ENCODE data around the gene C6orf52. TPM values are rescaled to one million over a fixed set of nuclear protein-coding genes. Genes with fewer than 3 reads are reported as not detected.

Gene C6orf52
- total and polyA plus RNA-seq, 2 of the 13 experiments (the other 11 are each of a cell fraction or from before 2014, with no cell fraction given), result 0.50 to 0.53 TPM

DNA sequence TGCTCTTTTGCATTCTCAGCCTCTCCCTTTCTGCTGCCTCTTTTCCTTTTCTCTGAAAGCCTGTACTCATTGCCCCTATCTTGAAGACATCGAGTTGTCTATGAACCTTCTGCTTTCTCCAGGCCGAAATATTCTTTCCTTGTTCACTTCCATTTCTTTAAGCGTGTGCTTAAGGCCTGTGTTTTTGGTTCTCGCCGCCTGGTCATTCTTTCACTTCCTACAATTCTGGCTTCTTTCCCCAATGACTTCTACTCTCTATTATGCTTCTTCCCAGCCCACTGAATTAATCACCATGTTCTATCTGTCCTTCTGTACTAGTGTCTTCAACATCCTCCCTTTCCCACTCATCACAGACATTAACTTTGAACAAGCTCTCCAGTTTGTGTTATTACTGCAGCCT lies 69.6 kb downstream of the C6orf52 start:
- Histone ChIP-seq H3K79me2 (ENCODE audit: insufficient read depth, low read length) (no peaks in the 10 kb centered on the region), H3K27ac (ENCODE audit: extremely low read length, insufficient read depth, low read length) (no peak overlapping the region), H4K20me1 (ENCODE audit: insufficient read depth, low read length) (no peaks in the 10 kb centered on the region; the same call in 1 of the 2 replicates), H2AFZ (ENCODE audit: low read length) (no peak overlapping the region), H3K4me1 (ENCODE audit: insufficient read depth, low read length) (no peaks in the 10 kb centered on the region), H3K4me2 (ENCODE audit: low read depth, low read length) (no peak overlapping the region), H3K9ac (ENCODE audit: insufficient read depth, low read depth, low read length) (no peak overlapping the region), H3K36me3 (replicated peaks in 1 of 2; ENCODE audit: control insufficient read depth in 1 of 2, insufficient read depth in 2 of 2, low read length in 2 of 2) (peaks cover 8 to 36% of the 10 kb centered on the region in 2 experiments; a peak in 4 of 5 replicates), H3K27me3 (ENCODE audit: control insufficient read depth in 1 of 2, insufficient read depth in 2 of 2, low read length in 2 of 2) (no peaks in the 10 kb centered on the region), H3K4me3 (replicated peaks in 1 of 3; ENCODE audit: insufficient read depth in 1 of 3, low read depth in 2 of 3, low read length in 3 of 3) (no peak overlapping the region), H3K9me3 (ENCODE audit: low read length) (no peaks in the 10 kb centered on the region)
- intact Hi-C loops (cut with micrococcal nuclease; ENCODE audit: unreplicated experiment), result no loop called here
- POLR2A ChIA-PET, result no interaction called here
- no peak for FAIRE-seq
- DNase-seq (ENCODE audit: low spot score), result no peak
- in situ Hi-C loops (cut with HindIII; ENCODE audit: extremely low pct_ligation_motif_present, low pct_unique_long_range_greater_than_20kb), result no loop called here
- no TSS peak for BruUV-seq (replicated peaks)
- no peak for ATAC-seq
- TF ChIP-seq SIX1 (CRISPR knock-in tag; IDR thresholded peaks at IDR 0.05; ENCODE audit: borderline replicate concordance) (no peak), ZNF343 (CRISPR knock-in tag; IDR thresholded peaks at IDR 0.05) (no peak), HNRNPK (IDR thresholded peaks at IDR 0.05; ENCODE audit: low read depth, low read length, poor library complexity, severe bottlenecking) (no peak), NR3C1 (CRISPR knock-in tag; IDR thresholded peaks at IDR 0.05) (no peak), ZNF446 (CRISPR knock-in tag; IDR thresholded peaks at IDR 0.05) (no peak), TOE1 (CRISPR knock-in tag; IDR thresholded peaks at IDR 0.05) (no peak), SALL2 (CRISPR knock-in tag; IDR thresholded peaks at IDR 0.05) (no peak), TBX2 (CRISPR knock-in tag; IDR thresholded peaks at IDR 0.05; ENCODE audit: borderline replicate concordance) (no peak)
- CTCF ChIA-PET (ENCODE audit: low intra/inter-chr PET ratio, low total read pairs), result no interaction called here
- 93% methylated on average over 5 of the region's 5 CpGs for WGBS (ENCODE audit: low lambda C conversion rate)

DNA sequence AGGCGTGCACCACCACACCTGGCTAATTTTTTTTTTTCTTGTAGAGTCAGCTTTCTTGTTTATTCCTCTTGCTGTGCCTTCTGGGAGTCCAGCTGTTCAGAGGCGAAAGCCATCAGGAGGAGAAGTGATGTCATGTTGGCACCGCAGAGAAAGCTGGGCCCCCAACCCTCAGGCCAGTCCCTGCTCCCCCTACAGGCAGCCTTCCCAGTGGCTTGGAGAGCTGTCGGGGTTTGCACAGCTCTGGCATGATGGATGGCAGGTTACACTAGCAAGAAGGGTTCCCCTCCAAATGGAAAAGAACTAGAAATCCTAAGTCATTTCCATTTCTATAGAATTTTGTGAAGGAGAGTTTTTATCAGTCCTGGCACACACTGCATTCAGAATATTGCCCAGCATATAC lies 72.6 kb downstream of the C6orf52 start:
- DNase-seq (ENCODE audit: low spot score) (no peak), FAIRE-seq (no peak), ATAC-seq (peak; percentile 62; the same call in 2 of the 3 replicates)
- TF ChIP-seq, protein P1, sequence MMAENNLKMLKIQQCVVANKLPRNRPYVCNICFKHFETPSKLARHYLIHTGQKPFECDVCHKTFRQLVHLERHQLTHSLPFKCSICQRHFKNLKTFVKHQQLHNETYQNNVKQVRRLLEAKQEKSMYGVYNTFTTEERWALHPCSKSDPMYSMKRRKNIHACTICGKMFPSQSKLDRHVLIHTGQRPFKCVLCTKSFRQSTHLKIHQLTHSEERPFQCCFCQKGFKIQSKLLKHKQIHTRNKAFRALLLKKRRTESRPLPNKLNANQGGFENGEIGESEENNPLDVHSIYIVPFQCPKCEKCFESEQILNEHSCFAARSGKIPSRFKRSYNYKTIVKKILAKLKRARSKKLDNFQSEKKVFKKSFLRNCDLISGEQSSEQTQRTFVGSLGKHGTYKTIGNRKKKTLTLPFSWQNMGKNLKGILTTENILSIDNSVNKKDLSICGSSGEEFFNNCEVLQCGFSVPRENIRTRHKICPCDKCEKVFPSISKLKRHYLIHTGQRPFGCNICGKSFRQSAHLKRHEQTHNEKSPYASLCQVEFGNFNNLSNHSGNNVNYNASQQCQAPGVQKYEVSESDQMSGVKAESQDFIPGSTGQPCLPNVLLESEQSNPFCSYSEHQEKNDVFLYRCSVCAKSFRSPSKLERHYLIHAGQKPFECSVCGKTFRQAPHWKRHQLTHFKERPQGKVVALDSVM (CRISPR knock-in tag; IDR thresholded peaks at IDR 0.05), result 0 out of 2 replicates have a peak, but pooled peaks have one; percentile 33
- peak; percentile 9; the same call in 1 of the 2 replicates for TF ChIP-seq STAG1 (CRISPR knock-in tag; IDR thresholded peaks at IDR 0.05)
- TF ChIP-seq PAWR (CRISPR knock-in tag; IDR thresholded peaks at IDR 0.05; ENCODE audit: borderline replicate concordance), result no peak
- TF ChIP-seq ZNF253 (CRISPR knock-in tag; IDR thresholded peaks at IDR 0.05; ENCODE audit: borderline replicate concordance), result no peak
- no peak for TF ChIP-seq NR2C2 (CRISPR knock-in tag; IDR thresholded peaks at IDR 0.05; ENCODE audit: borderline replicate concordance)
- no peak for TF ChIP-seq CEBPG (CRISPR knock-in tag; IDR thresholded peaks at IDR 0.05)
- no peak for TF ChIP-seq NFE2L1 (CRISPR knock-in tag; IDR thresholded peaks at IDR 0.05; ENCODE audit: borderline replicate concordance)
- Histone ChIP-seq H3K27me3 (ENCODE audit: control insufficient read depth in 1 of 2, insufficient read depth in 2 of 2, low read length in 2 of 2) (no peaks in the 10 kb centered on the region), H3K36me3 (replicated peaks in 1 of 2; ENCODE audit: control insufficient read depth in 1 of 2, insufficient read depth in 2 of 2, low read length in 2 of 2) (peaks cover 8 to 26% of the 10 kb centered on the region in 2 experiments; a peak in 4 of 5 replicates), H3K4me1 (ENCODE audit: insufficient read depth, low read length) (no peaks in the 10 kb centered on the region), H3K79me2 (ENCODE audit: insufficient read depth, low read length) (no peaks in the 10 kb centered on the region), H2AFZ (ENCODE audit: low read length) (no peak overlapping the region), H3K9ac (ENCODE audit: insufficient read depth, low read depth, low read length) (no peak overlapping the region), H3K9me3 (ENCODE audit: low read length) (no peaks in the 10 kb centered on the region), H3K4me2 (ENCODE audit: low read depth, low read length) (no peak overlapping the region), H3K27ac (ENCODE audit: extremely low read length, insufficient read depth, low read length) (no peak overlapping the region), H3K4me3 (replicated peaks in 1 of 3; ENCODE audit: insufficient read depth in 1 of 3, low read depth in 2 of 3, low read length in 3 of 3) (no peak overlapping the region), H4K20me1 (ENCODE audit: insufficient read depth, low read length) (peaks cover 3% of the 10 kb centered on the region)
- intact Hi-C loops (cut with micrococcal nuclease; ENCODE audit: unreplicated experiment), result no loop called here
- ChIA-PET POLR2A (no interaction called here), CTCF (ENCODE audit: low intra/inter-chr PET ratio, low total read pairs) (no interaction called here)
- in situ Hi-C loops (cut with HindIII; ENCODE audit: extremely low pct_ligation_motif_present, low pct_unique_long_range_greater_than_20kb), result no loop called here
- WGBS (ENCODE audit: low lambda C conversion rate), result 94% methylated on average over 4 of the region's 4 CpGs
- BruUV-seq (replicated peaks), result no TSS peak
